Activated CD4-positive, CD25-positive, alpha-beta regulatory T cell treated with anti-CD3 and anti-CD28 coated beads, Interleukin-2, amount 50 U/mL, for 24 hours (primary cell): ENCODE results near the gene ZBTB45.

Source experiments
- ATAC-seq, 2 donors: fragments of 150-1000 bp; cut with Tn5 transposase; one replicate each; pipeline ENCODE4 v1.10.0; 2021; ENCODE audit warnings: mild to moderate bottlenecking in 1 of 2, moderate library complexity in 1 of 2

The ZBTB45 gene

DNA sequence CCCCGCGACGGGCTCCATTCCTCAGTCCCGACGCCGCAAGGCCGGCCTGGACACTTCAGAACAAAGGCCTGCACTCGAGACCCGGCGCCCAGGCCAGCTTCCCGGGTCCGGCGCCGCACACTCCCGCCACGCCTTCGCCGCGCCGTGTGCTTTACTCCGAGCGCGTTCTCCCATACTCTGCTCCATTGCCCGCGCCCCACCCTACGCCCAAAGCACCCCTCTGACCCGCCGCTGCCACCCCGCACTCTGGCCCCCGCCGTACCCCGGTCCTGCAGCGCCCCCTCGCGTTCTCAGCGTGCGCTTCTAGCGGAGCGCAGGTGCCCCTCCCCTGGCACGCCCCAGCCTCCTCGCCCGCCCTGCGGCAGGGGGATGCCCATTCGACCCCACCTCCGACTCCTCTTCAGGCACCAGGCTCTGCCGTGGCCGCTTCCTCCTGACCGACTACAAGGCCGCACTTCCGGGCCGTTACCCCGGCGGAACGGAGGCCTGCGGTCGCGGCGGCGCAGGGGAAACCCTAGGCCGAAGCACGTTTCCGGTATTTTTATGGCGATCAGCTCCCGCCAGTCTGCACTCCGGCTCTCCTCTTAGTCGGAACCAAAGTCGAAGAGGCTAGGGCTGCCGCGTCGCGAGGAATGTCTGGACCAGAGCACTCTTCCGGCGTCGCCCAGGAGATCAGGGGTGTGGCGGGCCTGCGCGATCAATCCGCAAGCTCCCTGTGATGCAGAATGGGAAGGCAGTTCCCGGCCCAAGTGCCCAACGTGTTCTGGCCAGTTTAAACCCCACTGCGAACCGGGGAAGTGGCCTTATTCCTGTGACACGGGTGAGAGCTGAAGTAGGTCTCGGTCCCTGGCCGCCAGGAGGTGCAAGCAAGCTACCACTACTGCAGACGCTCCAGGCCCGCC, at the start of gene ZBTB45:
Gene ZBTB45 (minus strand): TSS at position 456 of the 902 bp plus-strand sequence. CDS start 2,137 bp downstream, outside the sequence.
- ATAC-seq = peak; percentile 88

GRCh38 chr19:58568453-58569130, 49.0 kb upstream of the ZBTB45 start:
- no peak for ATAC-seq

- ATAC-seq = no peak
These were observed 47.4 kb upstream of the ZBTB45 start for GRCh38 chr19:58566989-58567388.

GRCh38 chr19:58563823-58564222, 44.2 kb upstream of the ZBTB45 start:
- no peak for ATAC-seq

GRCh38 chr19:58563034-58563573, 43.5 kb upstream of the ZBTB45 start:
- ATAC-seq = no peak

DNA sequence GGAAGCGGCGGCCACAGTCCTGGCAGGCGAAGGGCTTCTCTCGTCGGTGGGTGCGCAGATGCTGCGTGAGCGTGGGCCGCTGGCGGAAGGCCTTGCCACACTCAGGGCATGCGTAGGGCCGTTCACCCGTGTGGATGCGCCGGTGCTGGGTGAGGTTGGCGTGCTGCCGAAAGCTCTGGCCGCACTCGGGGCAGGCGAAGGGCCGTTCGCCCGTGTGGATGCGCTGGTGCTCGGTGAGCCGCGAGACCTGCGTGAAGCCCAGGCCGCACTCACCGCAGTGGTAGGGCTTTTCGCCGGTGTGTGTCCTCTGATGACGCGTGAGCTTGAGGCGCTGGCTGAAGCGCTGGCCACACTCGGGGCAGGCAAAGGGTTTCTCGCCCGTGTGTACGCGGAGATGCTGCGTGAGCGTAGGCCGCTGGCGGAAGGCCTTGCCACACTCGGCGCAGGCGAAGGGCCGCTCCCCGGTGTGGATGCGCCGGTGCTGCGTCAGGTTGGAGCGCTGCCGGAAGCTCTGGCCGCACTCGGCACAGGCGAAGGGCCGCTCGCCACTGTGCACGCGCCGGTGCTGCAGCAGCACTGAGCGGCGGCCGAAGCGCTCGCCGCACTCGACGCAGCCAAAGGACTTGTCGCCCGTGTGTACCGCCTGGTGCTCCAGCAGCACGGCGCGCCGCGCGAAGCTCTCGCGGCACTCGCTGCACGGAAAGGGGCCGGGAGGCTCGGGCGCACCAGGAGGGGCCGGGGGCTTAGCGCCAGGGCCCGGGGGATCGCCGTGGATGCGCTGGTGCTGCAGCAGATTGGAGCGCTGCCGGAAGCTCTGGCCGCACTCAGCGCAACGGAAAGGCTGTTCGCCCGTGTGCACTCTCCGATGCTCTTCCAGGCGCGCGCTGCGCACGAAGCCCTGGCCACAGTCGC, 42.8 kb upstream of the ZBTB45 start:
- ATAC-seq = no peak

GRCh38 chr19:58561373-58562121, 41.9 kb upstream of the ZBTB45 start:
- ATAC-seq = no peak

GRCh38 chr19:58560921-58561320, 41.3 kb upstream of the ZBTB45 start:
- no peak for ATAC-seq

- ATAC-seq = no peak
These were observed 40.6 kb upstream of the ZBTB45 start for GRCh38 chr19:58560007-58560887.

DNA sequence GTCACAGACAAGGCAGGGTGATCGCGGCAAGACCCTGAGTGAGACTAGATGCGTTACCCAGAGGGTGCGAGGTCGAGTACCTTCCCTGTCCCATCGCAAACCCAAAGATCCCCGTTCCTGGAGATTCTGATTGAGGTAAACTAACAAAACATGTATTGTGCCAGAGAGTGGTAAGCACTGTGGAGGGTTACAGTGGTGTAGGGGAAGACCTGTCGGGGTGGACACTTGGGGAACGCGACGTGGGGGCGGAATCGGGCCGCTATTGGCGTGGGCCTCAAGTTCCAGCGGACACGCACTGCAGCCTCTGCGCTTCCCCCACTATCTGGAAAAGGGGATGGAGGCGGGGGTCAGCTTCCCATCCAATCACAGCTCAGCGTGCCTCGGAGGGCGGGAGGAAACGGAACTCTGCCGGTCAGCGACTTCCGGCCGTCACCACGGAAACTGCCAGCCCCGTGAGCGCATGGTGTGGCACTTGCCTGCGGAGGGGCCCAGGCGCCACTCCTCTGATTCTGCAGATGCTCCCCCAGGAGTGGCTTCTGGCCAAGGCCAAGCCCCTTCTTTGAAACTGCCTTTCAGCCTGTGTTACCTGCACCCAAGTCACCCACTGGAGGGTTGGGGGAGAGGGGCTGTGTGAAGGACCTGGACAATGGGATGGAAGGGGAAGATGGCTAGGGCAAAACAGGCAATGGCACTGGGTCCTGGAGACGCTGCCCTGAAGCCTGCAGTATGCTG, 39.8 kb upstream of the ZBTB45 start:
- ATAC-seq = peak; percentile 2 to 5

DNA sequence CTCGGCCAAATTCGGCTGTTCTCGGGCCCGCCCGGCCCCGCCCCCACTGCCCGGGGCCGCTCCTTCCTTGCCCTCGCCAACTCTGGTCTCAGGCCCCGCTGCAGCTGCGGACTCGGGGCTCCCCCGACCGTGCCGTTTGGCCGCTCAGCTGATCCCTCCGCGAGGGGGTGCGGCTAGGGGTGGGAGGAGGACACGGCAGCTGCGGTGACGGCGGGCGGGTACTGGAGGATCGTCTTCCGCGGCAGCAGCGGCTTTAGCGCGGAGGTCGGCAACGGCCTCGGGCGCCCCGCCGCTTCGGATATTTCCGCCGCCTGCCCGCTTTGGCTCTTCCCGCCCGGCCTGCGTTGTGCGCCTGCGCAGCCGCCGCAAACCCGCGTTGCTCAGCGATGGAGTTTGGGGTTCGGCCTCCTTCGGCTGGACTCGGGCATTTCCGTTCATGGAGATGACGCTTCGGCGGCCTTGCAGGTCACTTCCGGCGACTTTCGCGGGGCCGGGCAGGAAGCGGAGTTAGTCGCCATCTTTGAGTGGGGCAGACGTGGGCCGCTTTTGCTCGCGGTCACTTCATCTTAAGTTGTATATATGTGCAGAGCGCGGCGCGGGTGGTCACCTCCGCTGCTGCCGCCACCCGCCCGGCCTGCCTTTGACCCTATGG, 39.1 kb upstream of the ZBTB45 start:
- ATAC-seq = peak; percentile 63 to 66

DNA sequence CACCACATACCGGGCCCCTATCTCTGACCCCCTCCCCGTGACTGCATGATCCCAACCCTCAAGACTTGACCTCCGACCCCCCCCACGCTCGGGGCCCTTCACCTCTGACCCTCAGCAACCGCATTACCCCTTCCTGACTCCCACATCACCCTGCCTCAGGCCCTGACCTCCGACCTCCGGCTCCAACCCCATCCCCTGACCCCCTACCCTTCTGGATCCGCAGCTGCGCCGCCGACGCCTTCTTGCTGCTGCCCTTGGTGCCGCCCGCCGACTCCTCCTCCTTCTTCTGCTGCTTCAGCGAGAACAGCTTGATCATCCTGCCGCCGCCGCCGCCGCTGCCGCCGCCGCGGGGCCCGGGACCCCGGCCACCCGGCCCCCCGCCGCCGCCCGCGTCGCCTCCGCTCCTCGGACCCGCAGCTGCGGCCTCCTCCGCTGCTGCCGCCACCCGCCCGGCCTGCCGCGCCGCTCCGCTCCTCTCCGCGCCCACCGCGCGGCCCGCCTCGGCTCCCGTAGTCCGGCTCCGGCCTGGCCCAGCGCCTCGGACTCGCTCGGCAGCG, 38.5 kb upstream of the ZBTB45 start, which contains the start of gene UBE2M:
Gene UBE2M (minus strand): TSS at position 546 of the 557 bp plus-strand sequence. CDS start 230 bp downstream, at position 316.
- peak; percentile 3 to 6 for ATAC-seq

DNA sequence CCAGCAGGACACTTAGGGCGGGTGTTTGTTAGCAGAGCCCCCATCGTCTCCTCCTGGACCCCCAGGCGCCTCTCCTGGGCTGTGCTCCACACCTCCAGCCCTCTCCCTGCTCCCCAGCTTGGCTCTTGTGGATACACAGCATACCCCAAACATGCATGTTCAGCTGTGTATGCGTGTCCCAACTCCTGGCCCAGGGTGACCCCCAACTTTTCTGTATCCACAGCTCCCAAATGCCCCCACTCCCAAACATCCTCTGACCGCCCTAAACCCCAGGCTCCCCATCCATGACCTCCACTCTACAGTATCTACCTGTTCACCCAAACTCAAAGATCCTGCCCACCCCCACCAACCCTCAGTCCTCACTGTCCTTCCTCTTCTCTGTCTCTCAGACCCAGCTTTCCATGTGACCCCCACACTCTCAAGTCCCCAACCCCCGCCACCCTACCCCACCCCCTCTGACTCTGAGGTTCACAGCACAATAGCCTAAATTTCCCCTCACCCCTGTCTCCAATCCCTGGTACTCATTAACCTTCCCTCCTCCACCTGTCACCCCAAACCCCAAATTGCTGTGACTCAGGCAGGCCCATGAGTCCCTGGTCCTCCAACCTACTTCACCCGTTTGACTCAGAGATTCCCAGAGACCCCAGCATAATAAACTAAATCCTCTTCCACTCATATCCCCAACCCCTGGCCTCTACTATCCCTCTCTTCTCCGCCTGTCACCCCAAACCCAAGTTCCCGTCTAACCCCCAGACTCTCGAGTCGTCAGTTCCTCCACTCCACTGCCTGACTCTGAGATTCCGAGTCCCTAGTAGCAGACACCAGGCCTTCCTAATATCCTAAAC, 37.8 kb upstream of the ZBTB45 start:
- ATAC-seq = no peak

- ATAC-seq = no peak
These were observed 37.1 kb upstream of the ZBTB45 start for GRCh38 chr19:58556622-58557220.

GRCh38 chr19:58555920-58556621, 36.5 kb upstream of the ZBTB45 start:
- no peak for ATAC-seq

- no peak for ATAC-seq
These were observed 35.8 kb upstream of the ZBTB45 start for GRCh38 chr19:58555369-58555885.
